ENCODE results near the gene ZSCAN1.

Gene ZSCAN1

DNA sequence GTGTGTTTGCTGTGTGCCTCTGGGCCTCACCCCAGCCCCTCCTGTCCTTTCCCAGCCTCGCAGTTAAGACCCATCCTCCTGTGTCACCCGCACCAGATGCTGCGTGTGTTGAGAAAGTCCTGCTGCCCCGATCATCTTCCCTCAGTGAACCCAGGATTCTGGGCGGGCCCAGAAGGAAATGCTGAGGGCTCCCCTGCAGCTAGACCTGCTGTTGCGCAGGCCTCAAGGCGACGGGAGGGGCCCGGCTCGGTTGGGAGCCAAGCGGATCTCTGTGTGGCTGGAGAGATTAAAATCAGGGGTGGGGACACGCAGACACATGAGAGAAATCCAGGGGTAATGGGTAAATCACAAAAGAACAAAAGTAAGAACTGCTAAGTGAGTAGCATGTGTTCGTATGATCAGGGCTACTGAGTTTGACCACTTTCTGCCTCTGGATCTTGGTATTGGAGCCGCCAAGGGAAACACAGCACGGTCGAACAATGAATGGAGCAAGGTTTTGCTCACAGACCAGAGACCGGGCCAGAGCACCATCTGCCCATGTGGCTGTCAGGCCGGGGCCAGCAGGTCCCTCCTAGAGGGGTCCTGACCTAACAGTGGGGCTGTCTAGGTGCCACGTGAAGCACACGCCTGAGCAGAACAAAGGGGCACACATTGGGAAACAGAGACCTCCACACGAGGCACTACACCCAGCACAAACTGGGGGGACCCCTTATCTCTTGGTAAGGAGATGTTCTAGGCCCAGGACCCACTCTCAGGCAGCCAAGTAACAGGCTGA, 7.1 kb downstream of the ZSCAN1 start:
- no peak for DNase-seq (ENCODE audit: low spot score)

DNA sequence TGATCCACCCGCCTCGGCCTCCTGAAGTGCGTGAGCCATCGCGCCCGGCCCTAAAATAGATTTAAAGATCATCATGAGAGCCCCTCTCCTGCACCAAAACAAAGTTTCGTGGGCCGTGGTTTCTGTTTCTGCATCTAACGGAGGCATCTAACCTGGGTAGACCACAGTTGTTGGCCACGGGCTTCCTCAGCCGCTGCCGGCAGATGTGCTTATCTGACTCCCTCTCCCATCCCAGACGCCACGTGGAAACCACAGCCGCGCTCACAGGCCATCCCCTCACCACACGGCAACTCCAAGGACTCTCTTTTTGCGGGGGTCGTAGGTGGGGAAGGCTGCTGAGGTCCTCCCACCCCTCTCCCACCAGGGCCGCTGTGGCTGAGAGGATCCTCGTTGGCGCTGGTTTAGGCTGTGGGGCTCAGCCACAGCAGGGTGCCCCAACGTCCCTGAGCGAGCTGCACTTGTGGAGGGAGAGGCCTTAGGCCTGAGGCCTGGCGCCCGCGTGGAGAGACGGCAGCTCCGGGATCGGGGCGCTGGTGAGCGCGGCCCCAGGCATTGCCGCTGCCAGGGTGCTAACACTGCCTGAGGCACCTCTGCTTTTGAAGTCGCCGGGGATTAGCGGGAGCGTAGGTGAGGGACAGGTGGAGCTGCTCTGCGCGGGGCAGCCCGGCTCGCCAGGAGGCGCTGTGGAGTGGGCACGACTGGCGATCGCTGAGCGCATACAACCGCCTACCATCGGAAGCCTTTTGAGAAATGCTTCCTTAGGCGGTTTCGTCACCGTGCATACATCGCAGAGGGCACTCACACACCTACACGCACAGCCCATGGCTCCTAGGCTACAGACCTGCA, 8.9 kb downstream of the ZSCAN1 start:
- DNase-seq (ENCODE audit: low spot score) = no peak

DNA sequence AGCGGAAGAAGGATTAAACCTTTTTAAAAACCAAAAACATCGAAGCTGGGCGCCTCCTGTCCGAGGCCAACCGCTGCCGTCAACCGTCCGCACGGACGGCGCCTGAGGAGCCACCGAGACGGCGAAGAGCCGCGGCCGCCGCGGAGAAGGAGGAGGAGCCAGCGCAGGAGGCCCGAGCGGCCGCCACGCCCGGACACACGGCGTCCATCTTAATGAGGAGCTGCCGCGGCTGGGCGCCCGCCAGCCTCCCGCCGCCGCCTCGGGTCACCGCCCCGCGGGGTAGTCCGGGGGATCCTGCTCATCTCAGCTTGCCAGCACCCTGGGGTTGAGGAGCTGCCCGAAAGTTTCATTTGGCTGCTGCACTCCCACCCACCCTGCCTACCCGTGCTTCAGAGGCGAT, 10.6 kb downstream of the ZSCAN1 start:
- DNase-seq (ENCODE audit: low spot score) = no peak

DNA sequence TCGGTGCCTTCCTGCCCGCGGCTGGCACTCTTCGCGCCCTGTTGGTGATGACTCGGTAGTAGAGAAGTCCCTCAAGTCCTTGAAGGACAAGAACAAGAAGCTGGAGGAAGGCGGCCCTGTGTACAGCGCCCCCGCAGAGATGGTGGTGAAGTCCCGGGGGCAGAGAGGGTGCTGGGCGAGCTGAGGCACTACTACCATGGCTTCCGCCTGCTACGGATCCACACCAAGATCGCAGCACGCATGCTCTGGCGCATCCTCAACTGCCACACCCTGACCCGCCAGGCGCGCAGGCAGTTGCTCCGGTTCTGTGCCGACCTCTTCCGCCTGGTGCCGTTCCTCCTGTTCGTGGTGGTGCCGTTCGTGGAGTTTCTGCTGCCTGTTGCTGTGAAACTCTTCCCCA, 11.1 kb downstream of the ZSCAN1 start:
- no peak for DNase-seq (ENCODE audit: low spot score)

DNA sequence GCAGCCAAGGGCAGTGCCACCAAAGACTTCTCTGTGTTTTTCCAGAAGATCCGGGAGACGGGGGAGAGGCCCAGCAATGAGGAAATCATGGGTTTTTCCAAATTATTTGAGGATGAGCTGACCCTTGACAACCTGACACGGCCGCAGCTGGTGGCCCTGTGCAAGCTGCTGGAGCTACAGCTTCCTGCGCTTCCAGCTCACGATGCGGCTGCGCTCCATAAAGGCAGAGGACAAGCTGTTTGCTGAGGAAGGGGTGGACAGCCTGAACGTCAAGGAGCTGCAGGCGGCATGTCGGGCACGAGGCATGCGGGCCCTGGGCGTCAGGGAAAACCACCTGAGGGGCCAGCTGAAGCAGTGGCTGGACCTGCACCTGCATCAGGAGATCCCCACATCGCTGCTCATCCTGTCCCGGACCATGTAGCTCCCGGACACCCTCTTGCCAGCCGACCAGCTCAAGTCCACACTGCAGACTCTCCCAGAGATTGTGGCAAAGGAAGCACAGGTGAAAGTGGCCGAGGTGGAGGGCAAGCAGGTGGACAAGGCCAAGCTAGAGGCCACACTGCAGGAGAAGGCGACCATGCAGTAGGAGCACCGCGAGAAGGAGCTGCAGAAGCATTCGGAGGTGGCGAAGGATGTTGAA, 11.7 kb downstream of the ZSCAN1 start:
- DNase-seq (ENCODE audit: low spot score) = no peak

DNA sequence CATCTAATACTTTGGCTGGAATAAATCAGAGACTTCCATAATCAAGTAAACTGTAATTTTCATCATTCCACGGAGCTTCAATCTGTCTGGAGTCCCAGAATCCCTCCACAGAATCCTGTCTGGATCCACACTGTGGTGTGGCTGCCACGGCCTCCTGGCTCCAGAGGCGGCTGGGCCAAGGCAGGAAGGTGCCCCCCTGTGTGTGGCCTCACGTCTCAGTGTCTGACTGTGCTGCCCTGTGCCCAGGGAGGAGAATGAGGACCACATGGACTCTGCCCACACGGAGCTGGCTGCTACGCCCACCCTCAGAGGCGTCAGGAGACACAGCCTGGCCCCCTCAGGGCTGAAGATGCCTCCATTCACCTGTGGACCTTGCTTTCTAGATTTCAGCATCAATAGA, 13.0 kb downstream of the ZSCAN1 start:
- no peak for DNase-seq (ENCODE audit: low spot score)

DNA sequence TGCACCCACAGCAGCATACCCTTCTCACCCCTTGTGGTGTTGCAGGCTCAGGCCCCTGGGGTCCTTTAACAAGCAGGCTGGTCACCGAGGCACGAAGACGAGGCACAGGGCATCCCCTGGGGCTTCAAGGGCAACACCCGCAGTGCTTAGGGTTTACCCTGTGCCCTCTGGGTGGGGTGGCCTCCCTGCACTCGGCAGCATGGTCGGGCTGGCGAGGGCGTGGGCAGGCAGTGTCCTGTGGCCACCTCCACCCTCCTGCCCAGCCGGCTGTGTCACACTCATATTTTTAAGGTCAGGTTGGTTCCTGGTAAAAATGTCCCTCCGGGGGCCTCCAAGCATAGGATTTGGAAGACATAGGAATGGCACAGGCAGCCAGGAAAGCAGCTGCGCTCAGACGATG, 13.8 kb downstream of the ZSCAN1 start:
- DNase-seq (ENCODE audit: low spot score) = no peak

DNA sequence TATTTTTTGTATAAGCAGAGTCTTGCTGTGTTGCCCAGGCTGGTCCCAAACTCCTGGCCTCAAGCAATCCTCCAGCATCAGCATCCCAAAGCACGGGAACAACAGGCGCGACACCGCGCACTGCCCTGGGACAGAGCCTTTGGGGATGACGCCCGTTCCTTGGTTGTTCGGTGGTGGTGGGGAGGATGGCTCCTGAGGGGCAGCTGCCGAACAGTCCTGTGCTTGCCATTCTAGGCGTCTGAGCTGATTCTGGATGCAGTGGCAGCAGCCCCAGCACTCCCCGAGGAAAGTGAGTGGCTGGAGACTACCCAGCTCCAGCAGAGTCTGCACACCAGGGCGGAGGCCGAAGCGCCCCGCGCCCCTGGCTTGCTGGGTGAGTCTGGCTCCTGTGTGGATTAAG, 18.4 kb downstream of the ZSCAN1 start:
- DNase-seq (ENCODE audit: low spot score) = no peak

DNA sequence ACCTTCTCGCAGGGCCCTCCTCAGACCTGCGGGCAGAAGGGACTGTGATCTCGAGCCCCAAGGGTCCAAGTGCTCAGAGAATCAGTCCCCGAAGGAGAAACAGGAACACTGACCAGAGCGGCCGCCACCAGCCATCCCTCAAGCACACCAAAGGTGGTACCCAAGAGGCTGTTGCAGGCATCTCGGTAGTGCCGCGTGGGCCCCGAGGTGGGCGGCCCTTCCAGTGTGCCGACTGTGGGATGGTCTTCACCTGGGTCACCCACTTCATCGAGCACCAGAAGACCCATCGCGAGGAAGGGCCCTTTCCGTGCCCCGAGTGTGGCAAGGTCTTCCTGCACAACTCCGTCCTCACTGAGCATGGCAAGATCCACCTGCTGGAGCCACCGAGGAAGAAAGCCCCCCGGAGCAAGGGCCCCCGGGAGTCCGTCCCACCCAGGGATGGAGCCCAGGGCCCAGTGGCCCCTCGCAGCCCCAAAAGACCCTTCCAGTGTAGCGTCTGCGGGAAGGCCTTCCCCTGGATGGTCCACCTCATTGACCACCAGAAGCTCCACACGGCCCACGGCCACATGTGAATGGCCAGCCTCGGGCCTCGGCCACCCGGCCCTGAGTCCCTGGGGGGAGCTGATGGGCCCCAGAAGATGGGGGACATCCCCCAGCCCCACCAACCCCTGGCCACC, 19.8 kb downstream of the ZSCAN1 start:
- no peak for DNase-seq (ENCODE audit: low spot score)

DNA sequence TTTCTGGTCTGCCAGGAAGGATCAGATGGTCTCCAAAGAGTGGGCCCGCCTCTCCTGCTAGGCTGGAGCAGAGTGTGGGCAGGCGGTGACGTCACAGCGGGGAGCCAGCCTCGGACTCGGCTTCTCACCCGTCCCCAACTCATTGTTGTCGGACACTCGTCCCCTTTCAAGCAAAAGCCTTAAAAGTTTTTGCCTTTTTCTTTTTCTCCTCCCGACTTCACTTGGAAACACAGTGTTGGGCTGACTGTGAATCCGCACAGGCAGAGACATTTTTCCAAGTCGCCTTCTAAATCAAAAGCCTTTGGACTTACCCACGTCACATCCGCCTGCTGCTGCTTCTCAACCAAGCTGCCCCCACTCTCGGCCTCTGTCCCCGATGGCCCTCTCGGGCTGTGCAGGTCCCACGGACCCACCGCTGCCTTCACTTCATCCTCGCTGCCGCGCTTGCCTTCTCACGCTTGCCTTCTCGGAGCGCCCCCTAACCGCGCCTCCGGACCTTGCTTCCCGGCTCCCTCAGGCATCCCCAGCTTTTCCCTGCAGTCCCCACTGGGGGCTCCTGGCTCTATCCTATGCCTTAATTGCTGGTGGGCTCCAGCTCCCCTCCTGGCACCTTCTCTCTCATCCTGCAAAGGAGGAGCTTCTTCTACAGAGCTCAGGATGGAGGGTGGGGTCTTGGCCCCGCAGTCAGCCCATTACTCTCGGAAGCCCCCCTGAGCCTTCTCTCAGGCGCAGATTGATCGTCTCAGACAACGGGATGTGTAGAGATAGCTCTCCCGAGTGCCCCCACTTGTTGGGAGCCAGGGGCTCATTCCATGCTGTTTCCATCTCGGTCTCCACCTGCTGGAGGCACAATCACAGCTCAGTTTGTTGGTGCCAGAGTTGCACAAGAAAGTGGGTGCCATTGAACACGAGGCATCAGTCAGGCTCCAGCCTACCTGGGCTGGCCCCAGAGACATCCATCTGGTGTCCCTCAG, 21.4 kb downstream of the ZSCAN1 start:
- DNase-seq (ENCODE audit: low spot score) = peak; percentile 84

DNA sequence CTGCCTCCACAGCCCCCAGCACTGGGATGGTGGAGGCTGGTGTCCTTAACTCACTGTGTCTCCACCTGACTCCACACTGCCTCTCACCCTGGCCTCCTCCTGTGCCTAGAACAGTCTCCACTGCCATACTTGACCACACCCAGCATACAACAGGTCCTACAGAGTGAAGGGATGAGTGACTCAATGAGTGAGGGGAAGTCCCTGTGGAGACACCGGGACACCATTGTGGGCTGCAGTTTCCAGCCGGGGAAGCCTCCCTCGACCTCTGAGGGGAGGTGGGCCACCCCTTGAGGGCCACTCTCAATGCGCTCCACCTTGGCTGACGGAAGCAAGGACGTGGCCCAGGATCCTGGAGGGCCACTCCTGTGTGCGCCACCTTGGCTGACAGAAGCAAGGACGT, 22.4 kb downstream of the ZSCAN1 start:
- no peak for DNase-seq (ENCODE audit: low spot score)

DNA sequence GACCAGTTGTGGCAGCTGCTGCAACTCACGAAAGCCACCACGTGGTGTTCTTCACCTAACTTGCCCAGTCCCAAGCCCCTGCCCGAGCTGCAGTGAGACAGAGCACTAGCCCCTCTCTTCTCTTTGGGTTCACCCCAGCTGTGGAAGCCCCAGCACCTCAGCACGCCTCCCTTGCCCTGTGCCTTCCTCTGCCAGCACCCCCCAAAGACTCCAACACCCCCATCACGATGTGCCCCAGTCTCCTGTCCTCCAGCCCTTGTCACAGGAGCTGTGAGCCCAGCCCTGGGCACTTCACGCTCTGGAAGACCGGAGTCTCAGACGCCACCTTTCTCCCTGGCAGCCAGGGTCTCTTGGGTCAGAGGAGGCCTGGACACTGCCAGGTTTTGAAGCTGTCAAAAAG, 23.0 kb downstream of the ZSCAN1 start:
- no peak for DNase-seq (ENCODE audit: low spot score)

DNA sequence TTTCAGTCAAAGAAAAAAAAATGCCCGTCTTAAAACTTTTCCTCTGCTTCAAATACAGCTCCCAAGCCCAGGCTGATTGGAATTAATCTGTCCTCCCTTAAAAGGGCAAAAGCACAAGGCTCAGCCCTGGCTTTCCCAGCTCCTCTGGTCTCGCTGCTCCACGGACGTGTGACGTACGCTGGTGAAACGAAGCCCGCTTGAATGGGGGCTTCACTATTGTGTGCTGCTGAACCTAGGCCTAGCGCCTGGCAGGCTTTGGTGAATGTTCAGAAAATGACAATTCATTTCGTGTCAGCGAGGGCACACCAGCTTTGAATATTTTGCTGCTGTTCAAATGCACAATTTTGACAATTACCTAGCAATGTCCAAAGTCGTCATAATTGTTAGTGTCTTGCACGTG, 24.6 kb downstream of the ZSCAN1 start:
- no peak for DNase-seq (ENCODE audit: low spot score)

DNA sequence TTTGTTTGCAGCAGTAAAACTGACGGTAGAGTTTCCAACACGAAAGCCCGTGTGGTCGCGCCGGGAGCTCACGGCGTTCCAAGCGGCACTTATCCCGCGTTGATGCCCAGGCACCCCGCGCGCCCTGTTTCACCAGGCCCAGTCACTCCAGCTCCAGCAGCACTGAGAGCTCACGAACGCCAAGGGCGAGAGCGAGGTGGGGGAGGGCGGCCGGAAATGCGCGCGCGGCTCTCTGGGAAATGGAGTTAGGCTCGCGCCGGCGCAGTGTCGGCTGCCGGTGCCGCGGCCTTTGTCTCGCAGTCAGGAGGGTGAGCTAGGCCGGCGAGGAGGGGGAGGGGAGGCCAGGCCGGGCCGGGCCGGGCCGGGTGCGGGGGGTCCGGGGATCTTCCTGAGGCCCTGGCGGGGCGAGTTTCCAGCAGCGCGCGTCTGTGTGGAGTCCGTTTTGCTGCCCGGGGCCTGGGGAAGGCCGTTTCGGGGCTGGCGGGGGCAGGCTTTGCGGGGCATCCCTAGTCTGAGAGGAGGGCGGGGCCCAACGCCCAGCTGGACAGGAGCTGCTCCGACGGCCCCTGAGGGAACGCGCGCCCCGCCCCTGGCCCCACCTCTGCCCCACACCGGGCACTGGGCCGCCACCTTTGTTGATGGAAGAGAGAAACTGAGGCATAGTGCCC, 25.3 kb downstream of the ZSCAN1 start, which contains the start of gene ZNF135:
Gene ZNF135 (plus strand): TSS at position 280 of the 668 bp plus-strand sequence. CDS start 721 bp downstream, outside the sequence.
- peak; percentile 88 for DNase-seq (ENCODE audit: low spot score)

DNA sequence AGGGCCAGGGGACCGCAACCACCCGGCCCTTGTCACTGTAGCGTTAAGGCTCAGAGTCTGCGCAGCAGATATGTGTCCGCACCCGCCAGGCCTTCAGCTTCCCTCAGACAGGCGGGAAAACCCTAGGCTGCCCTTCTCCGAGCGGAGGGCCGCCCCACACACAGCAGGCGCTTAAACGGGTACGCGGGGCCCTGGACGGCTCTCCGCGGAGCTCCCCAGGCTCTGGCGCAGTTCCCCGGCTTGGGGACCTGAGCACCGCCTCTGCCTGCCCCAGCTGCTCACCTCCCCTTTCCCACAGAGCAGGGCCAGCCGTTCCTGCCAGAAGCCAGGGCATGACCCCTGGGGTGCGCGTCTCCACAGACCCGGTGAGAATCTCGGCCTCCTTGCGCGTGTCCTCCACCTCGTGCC, 25.9 kb downstream of the ZSCAN1 start:
- no peak for DNase-seq (ENCODE audit: low spot score)

DNA sequence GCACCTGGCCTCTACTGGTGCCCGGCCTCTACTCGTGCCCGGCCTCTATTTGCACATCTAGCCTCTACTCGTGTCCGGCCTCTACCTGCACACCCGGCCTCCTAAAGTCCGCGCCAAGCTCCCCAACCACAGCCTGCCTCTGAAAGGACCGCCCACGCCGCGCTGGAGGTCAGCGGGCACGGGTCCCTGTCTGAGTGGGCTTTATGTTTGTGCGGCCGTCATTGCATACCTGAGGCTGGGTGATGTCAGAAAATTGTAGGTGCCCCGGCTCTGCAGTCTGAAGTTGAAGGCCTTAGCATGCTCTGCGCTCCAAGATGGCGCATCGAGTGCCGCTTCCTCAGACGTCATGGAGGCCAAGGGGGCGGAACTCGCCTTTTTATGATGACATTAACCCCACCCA, 26.4 kb downstream of the ZSCAN1 start:
- no peak for DNase-seq (ENCODE audit: low spot score)

DNA sequence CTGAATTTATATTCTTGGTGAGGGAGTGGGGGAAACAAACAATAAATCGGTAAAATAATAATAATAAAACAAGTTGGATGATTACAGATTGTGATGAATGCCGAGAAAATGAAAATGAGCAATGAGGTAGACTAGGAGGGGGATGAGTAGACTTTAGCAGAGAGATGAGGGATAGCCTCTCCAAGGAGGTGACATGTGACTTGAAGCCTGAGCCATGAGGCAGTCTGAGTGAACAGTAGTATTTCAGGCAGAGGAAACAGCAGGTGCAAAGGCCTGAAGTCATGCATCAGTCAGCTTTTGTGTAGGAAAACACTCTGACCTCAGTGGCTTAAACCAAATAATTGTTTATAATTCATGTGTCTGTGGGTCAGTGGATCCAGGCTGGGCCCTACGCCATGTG, 29.9 kb downstream of the ZSCAN1 start:
- no peak for DNase-seq (ENCODE audit: low spot score)

DNA sequence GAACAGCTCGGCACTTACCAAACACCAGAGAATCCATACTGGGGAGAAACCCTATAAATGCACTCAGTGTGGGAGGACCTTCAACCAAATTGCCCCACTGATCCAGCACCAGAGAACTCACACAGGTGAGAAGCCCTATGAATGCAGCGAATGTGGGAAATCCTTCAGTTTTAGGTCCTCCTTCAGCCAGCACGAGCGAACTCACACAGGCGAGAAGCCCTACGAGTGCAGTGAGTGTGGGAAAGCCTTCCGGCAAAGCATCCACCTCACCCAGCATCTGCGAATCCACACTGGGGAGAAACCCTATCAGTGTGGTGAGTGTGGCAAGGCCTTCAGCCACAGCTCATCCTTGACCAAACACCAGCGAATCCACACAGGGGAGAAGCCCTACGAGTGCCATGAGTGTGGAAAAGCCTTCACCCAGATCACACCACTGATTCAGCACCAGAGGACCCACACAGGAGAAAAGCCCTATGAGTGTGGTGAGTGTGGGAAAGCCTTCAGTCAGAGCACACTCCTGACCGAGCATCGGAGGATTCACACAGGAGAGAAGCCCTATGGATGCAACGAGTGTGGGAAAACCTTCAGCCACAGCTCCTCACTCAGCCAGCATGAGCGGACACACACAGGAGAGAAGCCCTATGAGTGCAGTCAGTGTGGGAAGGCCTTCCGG, 33.6 kb downstream of the ZSCAN1 start:
- no peak for DNase-seq (ENCODE audit: low spot score)

DNA sequence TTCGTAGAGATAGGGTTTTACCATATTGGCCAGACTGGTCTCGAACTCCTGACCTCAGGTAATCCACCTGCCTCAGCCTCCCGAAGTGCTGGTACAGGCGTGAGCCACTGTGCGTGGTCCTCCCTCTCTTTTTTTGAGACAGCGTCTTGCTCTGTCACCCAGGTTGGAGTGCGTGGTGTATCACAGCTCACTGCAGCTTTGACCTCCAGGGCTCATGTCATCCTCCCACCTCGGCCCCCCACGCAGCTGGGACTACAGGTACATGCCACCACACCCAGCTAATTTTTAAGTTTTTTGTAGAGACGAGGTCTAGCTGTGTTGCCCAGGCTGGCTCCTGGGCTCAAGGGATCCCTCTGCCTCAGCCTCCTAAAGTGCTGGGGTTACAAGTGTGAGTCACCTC, 46.0 kb downstream of the ZSCAN1 start:
- DNase-seq (ENCODE audit: low spot score) = no peak

DNA sequence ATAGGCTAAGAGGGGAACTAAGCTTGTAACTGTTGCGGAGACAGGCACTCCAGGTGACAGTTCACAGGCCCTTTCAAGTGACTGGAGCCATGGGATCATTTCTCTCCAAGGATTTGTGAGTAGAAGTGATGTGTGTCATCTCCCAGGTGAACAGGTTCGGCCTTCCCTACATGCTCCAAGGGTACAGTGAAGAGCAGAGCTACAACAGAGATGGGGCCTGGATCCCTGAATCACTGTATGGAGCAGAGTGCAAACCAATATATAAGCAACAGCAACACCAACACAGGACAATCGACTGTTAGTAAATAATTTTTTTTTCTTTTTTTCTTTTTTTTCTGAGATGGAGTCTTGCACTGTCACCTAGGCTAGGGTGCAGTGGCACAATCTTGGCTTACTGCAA, 49.2 kb downstream of the ZSCAN1 start:
- DNase-seq (ENCODE audit: low spot score) = no peak

All from Ammon's horn (tissue), 1 donor.